Breast epithelium (tissue), 3 donors: ENCODE data around the gene SLC43A1.

ENCODE experiments used
- CTCF ChIP-seq, 3 donors: fragments of 450-650 bp; IDR thresholded peaks; one replicate each; pipeline ENCODE4 v1.5.1; 2016 to 2017; ENCODE audit warnings: antibody characterized with exemption in 3 of 3, mild to moderate bottlenecking in 3 of 3, moderate library complexity in 3 of 3
- POLR2A ChIP-seq: fragments of 450-650 bp; IDR thresholded peaks from one replicate; pipeline ENCODE4 v1.6.1; 2016; ENCODE audit warnings: antibody characterized with exemption, mild to moderate bottlenecking, moderate library complexity
- POLR2AphosphoS5 ChIP-seq, 3 donors: sonication (generic); formaldehyde crosslinking; IDR thresholded peaks; one replicate each; pipeline ENCODE4 v1.6.1; 2017; ENCODE audit warnings: antibody characterized with exemption in 3 of 3

GRCh38 chr11:57513911-57514537 is 1.5 kb downstream of the SLC43A1 start:
- TF ChIP-seq CTCF (IDR thresholded peaks at IDR 0.05) (no peak), POLR2A (no peak), POLR2AphosphoS5 (IDR thresholded peaks at IDR 0.05) (no peak)
